Subcutaneous adipose tissue (tissue), 4 donors: ENCODE results near the gene IKZF1. TPM values are rescaled to one million over a fixed set of nuclear protein-coding genes. Genes with fewer than 3 reads are reported as not detected.

Source experiments
- total RNA-seq, 4 donors: library from RNA; depleted of rRNA; stranded (reverse); fragments of >200 nt; gene quantifications; one replicate each; pipeline ENCODE4 v1.1.0, GENCODE V29; 2016
- TF ChIP-seq, protein P1 (sequence below): fragments of 450-650 bp; IDR thresholded peaks from one replicate; pipeline ENCODE4 v1.5.1; 2016; ENCODE audit warnings: low read depth, mild to moderate bottlenecking, control low read depth, antibody characterized with exemption, moderate library complexity

The IKZF1 gene
- total RNA-seq, 4 donors from 2014 or later = 10.0 to 49.3 (median 21.7) TPM

DNA sequence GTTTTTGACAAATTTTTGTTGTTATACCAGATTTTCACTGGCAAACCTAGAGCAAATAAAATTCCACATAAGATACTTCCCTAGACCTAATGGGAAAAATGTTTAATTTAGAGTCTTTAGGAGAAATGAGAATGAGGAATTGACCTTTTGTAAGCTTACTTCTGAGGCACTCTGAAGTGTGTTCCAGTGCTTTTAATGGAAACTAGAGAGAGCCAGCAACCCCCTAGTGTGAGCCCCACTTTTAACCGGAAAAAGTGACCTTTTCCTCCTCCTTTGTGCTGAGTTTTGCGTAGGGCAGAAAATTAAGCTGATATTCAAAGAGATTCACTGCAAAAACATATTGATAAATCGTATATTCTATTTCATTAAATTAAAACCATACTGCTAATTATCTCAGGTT is 5.2 kb downstream of the IKZF1 start:
- TF ChIP-seq, protein P1, sequence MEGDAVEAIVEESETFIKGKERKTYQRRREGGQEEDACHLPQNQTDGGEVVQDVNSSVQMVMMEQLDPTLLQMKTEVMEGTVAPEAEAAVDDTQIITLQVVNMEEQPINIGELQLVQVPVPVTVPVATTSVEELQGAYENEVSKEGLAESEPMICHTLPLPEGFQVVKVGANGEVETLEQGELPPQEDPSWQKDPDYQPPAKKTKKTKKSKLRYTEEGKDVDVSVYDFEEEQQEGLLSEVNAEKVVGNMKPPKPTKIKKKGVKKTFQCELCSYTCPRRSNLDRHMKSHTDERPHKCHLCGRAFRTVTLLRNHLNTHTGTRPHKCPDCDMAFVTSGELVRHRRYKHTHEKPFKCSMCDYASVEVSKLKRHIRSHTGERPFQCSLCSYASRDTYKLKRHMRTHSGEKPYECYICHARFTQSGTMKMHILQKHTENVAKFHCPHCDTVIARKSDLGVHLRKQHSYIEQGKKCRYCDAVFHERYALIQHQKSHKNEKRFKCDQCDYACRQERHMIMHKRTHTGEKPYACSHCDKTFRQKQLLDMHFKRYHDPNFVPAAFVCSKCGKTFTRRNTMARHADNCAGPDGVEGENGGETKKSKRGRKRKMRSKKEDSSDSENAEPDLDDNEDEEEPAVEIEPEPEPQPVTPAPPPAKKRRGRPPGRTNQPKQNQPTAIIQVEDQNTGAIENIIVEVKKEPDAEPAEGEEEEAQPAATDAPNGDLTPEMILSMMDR = no peak

DNA sequence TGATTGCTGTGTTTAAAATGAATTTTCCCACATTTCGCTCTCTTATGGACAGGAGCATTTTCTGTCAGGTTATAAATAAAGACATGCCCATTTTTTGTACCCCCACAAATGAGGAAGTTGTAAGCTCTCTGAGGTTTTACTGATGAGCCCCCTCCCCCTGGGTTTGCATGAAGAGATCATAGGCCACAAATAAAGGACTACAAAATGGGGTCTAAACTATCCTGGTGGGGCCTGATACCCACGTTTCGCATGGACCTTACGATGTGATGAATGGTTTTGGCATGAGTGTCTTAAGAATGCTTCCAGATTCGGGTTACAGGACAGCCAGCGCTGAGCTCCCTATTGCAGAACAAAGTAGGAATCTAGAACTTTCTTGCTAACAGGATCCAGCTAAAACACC is 5.8 kb downstream of the IKZF1 start:
- TF ChIP-seq, protein P1 = no peak

DNA sequence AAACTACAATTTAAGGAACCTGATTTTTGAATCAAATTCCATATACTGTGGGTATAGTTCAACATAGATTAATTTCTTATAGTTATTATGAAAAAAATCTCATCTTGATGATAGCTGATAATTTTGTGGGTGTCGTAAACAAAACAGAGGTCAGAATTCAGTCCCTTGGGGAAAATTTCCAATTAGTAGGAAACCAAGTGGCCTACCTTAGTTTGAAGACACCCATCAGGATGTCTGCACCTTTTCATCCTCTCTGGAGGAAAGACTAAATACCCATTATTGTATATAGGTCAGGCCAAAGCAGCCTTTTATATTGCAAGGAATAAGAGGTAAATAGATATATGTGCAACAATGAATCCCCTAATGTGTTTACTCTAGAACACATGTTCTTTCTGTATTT is 6.4 kb downstream of the IKZF1 start:
- TF ChIP-seq, protein P1 = no peak

DNA sequence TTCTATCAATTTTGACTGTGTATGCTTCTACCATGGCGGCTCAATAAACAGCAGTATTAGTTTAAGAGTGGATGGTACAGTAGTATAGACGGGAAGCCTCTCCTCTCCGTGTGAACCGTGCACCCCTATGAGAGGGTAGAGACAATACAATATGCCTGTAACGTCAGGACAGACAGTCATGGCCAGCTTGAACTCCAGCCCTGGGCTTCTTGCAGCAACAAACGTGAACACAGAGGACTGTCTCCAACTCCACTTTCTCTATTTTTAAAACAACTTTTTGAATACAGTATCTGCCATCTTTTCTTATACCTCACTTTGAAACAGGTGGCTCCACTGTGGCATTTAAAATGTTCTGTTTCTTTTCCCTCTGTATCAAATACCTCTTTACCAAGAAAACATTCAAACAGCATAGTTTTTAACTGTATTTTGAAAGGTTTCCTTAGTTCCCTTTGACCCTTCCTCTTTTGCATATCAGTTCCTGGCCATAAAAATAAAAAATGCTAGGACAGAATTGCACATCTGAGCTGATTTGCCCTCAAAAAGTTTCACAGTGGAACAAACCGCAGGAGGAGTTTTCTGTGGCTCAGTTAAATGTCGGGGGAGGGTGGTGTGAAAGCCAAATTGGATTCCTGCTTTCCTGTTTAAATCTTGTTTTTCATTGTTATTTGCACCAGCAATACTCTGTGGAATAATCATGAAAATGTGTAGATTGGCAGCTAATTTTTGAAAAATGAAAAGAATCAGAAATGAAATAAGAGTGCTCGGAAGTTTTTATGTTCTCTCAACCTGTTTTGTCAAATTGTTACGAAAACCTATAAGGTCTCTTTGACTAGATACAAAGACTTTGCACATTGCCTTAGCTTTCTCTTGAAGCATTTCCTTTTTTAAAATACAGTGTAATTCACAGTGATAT is 8.0 kb downstream of the IKZF1 start:
- TF ChIP-seq, protein P1 = no peak

DNA sequence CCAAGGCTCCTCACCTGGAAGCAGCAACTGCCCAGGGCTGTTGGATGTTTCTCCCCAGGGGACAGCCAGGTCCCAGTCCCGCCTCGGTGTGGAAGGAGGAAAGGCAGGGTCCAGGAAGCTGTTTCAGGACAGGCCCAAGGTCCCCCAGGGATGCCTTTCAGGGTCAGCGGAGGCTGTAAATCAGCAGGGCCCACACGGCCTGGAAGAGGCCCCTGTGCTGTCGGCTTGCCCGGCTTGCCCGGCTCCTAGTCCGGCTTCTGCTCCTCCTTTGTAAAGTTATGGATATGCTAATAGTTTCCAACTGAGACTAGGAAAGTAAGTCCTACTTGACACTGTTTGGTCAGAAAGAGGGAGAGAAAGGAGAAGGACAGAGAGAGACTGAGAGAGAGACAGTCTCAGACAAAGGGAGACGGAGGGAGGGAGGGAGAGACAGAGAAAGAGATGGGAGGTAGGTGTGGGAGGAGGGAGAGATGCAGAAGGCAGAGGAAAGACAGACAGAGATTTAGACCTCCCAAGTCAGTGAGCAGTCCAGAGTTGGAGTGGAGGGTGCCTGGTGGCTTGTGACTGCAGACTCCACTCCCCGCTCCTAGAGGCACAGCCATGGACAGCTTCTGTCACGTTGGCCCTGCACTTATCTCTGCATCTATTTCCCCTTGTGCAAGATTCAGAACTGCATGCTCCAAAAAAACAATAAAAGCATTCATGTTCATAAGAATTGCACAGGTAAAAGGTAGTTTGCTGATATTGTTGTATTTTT is 10.5 kb downstream of the IKZF1 start:
- TF ChIP-seq, protein P1 = no peak

DNA sequence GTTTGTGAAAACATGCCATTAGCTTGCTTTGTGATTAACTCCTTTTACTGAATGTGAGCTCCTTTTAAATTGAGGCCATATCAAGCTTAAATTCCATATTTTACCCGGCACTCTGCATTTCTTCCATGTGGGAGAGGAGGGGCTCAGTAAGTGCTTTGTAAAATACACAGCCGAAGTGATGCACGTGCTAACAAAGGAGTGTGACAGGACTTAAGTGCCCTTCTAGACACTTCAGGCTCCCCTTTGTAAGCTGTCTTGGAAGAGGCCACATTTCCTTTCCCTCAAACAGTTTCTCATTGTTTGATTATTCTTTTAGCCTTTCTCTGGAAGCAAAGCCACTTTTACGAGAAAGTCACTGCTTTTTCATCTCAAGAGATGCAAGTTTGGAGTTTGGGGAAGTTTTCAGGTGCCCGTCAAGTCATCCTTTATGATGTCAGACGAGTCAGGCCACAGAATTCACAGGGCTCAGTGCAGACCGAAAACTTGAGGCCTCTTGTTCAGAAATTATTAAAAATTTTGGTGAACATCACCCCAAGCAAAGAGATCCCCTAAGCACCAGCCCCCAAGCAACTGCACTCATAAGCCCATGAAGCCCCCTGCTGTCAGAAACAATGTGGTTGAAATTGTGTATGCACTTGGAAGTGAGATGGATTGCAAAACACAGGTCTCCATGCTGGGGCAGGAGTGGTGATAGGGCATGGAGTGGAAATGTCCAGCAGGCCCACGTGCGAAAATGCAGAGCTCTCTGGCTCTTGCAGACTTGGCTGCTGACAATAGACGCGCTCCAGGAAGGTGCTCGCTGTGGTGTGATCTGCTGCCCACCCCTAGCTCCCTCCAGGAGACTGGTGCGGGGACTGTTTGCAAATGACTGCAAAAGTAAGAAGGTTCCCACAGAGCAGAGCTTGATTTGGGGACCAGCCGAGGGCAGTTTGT is 11.5 kb downstream of the IKZF1 start:
- TF ChIP-seq, protein P1 = no peak
